Choroid plexus epithelial cell (primary cell): ENCODE results near the gene NXPH2.

Source experiments
- DNase-seq: peaks from one replicate; pipeline ENCODE4 v3.0.0-alpha.2; 2010; ENCODE audit warnings: low read depth
- H3K4me3 ChIP-seq: 2 replicates; pipeline ENCODE4 v1.5.1; 2011; ENCODE audit warnings: low read depth, mild to moderate bottlenecking, control low read depth, low read length, moderate library complexity
- TF ChIP-seq, protein P1 (sequence below): conservative IDR thresholded peaks from 2 replicates; pipeline ENCODE4 v1.5.1; 2011; ENCODE audit warnings: low read depth, mild to moderate bottlenecking, control low read depth, inconsistent platforms, low read length, moderate library complexity

Gene NXPH2

DNA sequence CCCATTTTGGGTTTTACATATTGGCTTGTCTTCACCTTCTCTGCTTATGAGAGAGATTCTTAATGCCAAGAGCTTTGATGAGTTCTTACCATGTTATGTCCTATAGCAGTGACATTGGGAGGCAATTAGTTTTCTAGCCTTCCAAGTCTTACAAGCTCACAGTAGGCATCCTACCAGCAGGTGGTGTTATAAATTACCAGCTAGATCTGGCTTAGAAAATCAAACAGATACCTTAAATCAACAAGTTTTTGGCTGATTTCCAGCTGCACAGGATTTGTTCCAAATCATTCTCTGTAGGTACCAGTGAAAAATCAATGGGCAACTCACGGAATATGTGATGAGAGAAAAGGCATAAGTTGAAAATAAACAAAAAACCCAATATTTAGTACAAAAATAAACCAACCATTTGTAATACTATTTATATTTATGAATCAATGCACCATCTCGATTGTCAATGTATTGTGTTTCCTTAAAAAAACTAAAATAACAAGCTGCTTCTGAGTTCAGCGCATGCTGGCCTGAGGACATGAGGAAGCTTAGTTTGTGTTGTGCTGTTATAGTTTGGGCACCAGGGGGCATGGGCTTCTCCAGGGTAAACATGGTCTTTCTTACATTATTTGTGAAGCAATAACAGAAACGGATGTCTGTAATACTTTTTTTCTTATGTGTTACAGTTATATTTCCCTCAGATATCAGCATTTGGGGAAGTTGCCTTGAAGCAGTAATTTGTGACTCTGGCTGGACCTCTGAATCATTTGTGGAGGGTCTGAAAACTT lies 34.1 kb upstream of the NXPH2 start:
- TF ChIP-seq, protein P1, sequence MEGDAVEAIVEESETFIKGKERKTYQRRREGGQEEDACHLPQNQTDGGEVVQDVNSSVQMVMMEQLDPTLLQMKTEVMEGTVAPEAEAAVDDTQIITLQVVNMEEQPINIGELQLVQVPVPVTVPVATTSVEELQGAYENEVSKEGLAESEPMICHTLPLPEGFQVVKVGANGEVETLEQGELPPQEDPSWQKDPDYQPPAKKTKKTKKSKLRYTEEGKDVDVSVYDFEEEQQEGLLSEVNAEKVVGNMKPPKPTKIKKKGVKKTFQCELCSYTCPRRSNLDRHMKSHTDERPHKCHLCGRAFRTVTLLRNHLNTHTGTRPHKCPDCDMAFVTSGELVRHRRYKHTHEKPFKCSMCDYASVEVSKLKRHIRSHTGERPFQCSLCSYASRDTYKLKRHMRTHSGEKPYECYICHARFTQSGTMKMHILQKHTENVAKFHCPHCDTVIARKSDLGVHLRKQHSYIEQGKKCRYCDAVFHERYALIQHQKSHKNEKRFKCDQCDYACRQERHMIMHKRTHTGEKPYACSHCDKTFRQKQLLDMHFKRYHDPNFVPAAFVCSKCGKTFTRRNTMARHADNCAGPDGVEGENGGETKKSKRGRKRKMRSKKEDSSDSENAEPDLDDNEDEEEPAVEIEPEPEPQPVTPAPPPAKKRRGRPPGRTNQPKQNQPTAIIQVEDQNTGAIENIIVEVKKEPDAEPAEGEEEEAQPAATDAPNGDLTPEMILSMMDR: peak; percentile 39
- no peak overlapping the region for H3K4me3 ChIP-seq
- DNase-seq: peak; percentile 25

DNA sequence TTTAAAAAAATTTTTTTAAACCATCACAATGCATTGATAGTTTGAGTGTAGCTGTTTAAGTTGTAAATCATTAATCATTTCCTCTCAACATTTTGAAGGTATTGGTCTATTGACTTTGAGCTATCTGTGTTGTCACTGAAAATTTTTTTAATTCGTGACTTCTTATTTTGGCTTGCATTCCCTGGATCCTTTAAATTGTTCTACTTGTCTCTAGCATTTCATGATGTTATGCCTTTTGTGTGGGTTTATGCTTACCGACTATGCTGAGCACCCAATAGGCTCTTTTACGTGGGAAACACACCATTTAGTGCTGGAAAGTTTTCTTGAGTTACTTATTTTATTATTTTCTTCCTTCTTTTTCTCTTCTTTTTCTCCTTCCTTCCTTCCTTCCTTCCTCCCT lies 31.2 kb upstream of the NXPH2 start:
- no peak for DNase-seq
- TF ChIP-seq, protein P1: no peak
- H3K4me3 ChIP-seq: no peak overlapping the region

DNA sequence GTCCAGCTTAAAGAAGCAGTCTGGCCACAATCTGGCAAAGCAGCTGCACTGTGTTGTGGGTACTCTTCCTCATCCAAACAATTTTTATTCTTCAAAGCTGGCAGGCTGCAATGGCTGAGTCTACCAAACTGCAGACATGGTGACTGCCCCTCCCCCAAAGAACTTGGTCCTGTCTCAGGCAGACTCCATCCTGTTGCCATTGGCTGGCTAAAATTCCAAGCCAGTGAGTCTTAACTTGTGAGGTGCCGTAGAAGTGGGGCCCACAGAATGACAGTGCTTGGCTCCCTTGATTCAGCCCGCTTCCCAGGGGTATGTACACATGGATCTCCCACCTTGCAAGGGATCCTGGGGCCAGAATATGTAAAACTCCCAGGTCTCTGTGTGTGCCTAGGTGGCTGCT lies 14.5 kb upstream of the NXPH2 start:
- TF ChIP-seq, protein P1: no peak
- H3K4me3 ChIP-seq: no peak overlapping the region
- DNase-seq: no peak

DNA sequence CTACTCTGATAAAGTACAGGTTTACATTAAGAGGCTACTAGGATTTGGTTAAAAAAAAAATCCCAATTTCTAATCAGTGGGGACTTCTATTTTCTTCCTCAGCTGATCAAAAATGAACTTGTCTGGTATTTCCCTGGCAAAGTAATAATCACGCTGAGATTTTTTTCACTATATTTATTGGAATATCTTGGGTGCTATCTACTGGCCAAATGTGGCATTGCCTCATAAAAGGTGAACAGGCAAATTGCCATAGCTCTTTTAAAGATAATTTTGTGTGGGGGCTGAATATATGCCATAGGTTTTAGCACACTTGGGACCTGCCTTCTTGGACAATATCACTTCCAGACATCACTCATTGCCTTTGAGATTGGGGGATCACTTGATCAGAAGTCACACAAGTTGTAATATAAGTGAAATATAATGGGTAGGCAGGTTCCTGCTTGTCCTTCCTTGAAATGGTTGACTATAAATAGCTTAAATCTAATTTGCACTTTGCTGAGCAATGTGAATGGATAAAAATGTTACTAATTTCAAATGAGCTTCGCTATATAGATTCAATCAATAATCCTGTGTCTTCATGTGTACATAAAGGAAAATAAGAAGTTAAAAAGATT lies 7.0 kb upstream of the NXPH2 start:
- no peak overlapping the region for H3K4me3 ChIP-seq
- peak; percentile 66 for DNase-seq
- TF ChIP-seq, protein P1: peak; percentile 74

DNA sequence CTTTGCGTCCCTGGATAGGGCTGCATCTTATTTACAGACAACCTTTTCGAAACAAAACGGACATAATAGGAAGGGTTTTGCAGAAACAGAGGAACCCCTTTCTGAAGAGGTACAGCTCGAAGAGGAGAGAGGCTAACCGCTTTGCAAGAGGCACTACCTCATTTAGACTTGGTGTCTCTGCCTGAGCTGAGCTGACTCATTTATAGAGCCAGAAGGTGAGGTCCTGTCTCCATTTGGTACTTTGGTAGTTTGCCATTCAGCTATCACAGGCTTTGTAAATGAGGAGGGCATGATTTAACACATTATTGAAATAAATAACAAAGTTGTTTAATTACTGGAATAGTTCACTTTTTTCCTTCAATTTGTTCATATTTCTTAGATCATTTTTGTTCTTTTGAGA lies 2.2 kb upstream of the NXPH2 start:
- DNase-seq: no peak
- TF ChIP-seq, protein P1: no peak
- no peak overlapping the region for H3K4me3 ChIP-seq

DNA sequence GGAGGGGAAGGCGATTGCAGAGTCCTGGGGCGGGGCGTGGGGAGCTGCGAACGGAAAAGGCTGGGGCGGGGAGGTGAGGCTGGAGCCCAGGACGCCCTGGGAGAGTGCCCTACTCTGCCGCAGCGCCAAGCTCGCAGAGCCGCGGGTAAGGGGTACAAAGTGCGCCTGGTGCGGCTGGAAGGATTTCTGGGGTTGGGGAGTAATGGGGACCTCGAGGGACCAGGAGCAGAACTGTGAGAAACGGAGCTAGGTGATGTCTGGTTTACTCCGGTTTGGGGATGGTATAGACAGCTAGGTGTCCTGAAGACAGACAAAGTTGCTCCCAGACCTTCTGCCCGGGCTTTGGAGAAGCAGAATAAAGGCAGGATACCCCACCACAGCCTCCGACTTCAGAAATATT lies 718 bp upstream of the NXPH2 start:
- DNase-seq: no peak
- TF ChIP-seq, protein P1: no peak
- H3K4me3 ChIP-seq: no peak overlapping the region

DNA sequence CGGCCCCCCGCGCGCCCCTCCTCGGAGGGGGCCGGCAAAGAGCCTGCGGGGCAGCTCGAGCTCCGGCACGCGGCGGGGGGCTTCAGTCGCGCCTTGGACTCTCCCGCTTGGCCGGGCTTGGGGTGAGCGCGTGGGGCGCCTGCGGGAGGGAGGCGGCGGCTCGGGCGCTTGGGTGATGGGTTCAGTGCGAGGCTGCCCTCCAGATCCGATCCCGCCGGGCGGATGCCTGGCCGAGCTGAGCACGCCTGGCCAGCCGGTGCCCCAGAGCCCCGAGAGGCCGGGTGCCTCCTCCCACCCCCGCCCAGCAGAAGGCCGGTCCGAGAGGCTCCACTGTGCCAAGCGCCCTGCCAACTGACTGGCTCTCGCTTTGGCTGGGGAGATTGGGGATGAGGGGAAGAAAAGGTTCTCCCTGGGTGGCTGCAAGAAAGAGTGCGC lies 273 bp upstream of the NXPH2 start:
- TF ChIP-seq, protein P1: no peak
- no peak overlapping the region for H3K4me3 ChIP-seq
- DNase-seq: no peak
